Gastroesophageal sphincter (tissue), 3 donors: ENCODE results near the gene RABGEF1.

Experiments used
- POLR2AphosphoS5 ChIP-seq: sonication (generic); formaldehyde crosslinking; IDR thresholded peaks from one replicate; pipeline ENCODE4 v1.6.1; 2017; ENCODE audit warnings: antibody characterized with exemption
- TF ChIP-seq, protein P1 (sequence below), 4 experiments: fragments of 200-600 bp in 2 of 4; fragments of 450-650 bp in 2 of 4; sonication (generic) in 1 of 4; IDR thresholded peaks; one replicate each; pipeline ENCODE4 v1.5.1; 2017 to 2019; ENCODE audit warnings: antibody characterized with exemption in 4 of 4, mild to moderate bottlenecking in 2 of 4, moderate library complexity in 2 of 4

DNA sequence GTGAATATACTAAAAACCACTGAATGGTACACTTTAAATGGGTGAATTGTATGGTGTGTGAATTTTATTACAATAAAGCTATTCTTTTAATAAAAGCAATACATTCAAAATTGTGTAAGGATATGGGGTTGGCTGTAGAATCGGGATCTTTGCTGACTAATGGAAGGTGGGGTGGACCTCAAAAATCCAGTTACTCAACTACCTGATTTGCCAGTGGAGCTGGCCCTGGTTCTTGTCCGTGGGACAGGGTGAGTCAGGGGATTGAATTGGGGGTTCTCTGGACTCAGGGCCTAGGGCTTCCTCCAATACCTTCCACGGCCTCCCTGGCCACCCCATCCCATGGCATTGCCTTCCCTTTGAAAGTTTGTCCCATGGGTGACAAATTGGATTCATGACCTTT lies 13.5 kb upstream of the RABGEF1 start:
- TF ChIP-seq, protein P1, sequence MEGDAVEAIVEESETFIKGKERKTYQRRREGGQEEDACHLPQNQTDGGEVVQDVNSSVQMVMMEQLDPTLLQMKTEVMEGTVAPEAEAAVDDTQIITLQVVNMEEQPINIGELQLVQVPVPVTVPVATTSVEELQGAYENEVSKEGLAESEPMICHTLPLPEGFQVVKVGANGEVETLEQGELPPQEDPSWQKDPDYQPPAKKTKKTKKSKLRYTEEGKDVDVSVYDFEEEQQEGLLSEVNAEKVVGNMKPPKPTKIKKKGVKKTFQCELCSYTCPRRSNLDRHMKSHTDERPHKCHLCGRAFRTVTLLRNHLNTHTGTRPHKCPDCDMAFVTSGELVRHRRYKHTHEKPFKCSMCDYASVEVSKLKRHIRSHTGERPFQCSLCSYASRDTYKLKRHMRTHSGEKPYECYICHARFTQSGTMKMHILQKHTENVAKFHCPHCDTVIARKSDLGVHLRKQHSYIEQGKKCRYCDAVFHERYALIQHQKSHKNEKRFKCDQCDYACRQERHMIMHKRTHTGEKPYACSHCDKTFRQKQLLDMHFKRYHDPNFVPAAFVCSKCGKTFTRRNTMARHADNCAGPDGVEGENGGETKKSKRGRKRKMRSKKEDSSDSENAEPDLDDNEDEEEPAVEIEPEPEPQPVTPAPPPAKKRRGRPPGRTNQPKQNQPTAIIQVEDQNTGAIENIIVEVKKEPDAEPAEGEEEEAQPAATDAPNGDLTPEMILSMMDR (IDR thresholded peaks at IDR 0.05): no peak
- TF ChIP-seq POLR2AphosphoS5: no peak
